HEK293 (cell line): ENCODE results near the gene ODF2.

Experiments used
- CTCF ChIA-PET: fragments of 350-600 bp; formaldehyde crosslinking; extraction: SDS; loops from one replicate; lab custom pipeline; 2021; ENCODE audit warnings: antibody characterized with exemption; lab: Yijun Ruan, JAX
- POLR2A ChIA-PET: fragments of 300-600 bp; formaldehyde crosslinking; extraction: SDS; loops from one replicate; lab custom pipeline; 2020; ENCODE audit warnings: antibody characterized with exemption, inconsistent platforms; lab: Yijun Ruan, JAX
- H3K27ac ChIP-seq: fragments of 200-500 bp; sonication (Bioruptor generic); 2 replicates; pipeline ENCODE4 v1.5.1; 2014; ENCODE audit warnings: low read depth, low read length, control low read depth, inconsistent platforms; ENCODE audit errors: extremely low read depth
- H3K36me3 ChIP-seq, 2 experiments: fragments of 200-500 bp in 1 of 2; sonication (Bioruptor generic) in 1 of 2; 1 replicate in 1 of 2; 2 replicates in 1 of 2; pipeline ENCODE4 v1.5.1; 2014 to 2017; ENCODE audit warnings: inconsistent platforms in 2 of 2, low read length in 2 of 2; ENCODE audit not compliant: control insufficient read depth in 2 of 2, insufficient read depth in 1 of 2
- H3K4me1 ChIP-seq: fragments of 200-500 bp; sonication (Bioruptor generic); 2 replicates; pipeline ENCODE4 v1.5.1; 2014; ENCODE audit warnings: mild to moderate bottlenecking, low read length, inconsistent platforms; ENCODE audit not compliant: control insufficient read depth, insufficient read depth
- H3K4me3 ChIP-seq: 2 replicates; pipeline ENCODE4 v1.5.1; 2011; ENCODE audit warnings: low read depth, mild to moderate bottlenecking, control low read depth, low read length, moderate library complexity
- H3K9me3 ChIP-seq: fragments of 200-500 bp; sonication (Bioruptor generic); 2 replicates; pipeline ENCODE4 v1.5.1; 2014; ENCODE audit warnings: low read depth, low read length, inconsistent platforms; ENCODE audit not compliant: control insufficient read depth, insufficient read depth
- EGR2 ChIP-seq: fragments of 450-650 bp; formaldehyde crosslinking; IDR thresholded peaks from 2 replicates; pipeline ENCODE4 v1.5.1; 2016; ENCODE audit warnings: low read depth, missing biosample characterization, missing genetic modification characterization
- ELK4 ChIP-seq: IDR thresholded peaks from 2 replicates; pipeline ENCODE4 v1.6.1; 2011; ENCODE audit warnings: mild to moderate bottlenecking, low read depth, low read length, borderline replicate concordance
- HIC1 ChIP-seq: fragments of 450-650 bp; formaldehyde crosslinking; IDR thresholded peaks from 2 replicates; pipeline ENCODE4 v1.5.1; 2016; ENCODE audit warnings: missing biosample characterization, missing genetic modification characterization
- KLF7 ChIP-seq: fragments of 450-650 bp; formaldehyde crosslinking; IDR thresholded peaks from 2 replicates; pipeline ENCODE4 v1.5.1; 2016; ENCODE audit warnings: missing biosample characterization, missing genetic modification characterization, borderline replicate concordance
- OVOL3 ChIP-seq: fragments of 450-650 bp; formaldehyde crosslinking; IDR thresholded peaks from 2 replicates; pipeline ENCODE4 v1.5.1; 2016; ENCODE audit warnings: missing biosample characterization, missing genetic modification characterization
- SCRT1 ChIP-seq: fragments of 450-650 bp; formaldehyde crosslinking; IDR thresholded peaks from 2 replicates; pipeline ENCODE4 v1.5.1; 2016; ENCODE audit warnings: missing biosample characterization, missing genetic modification characterization, borderline replicate concordance
- SP7 ChIP-seq: fragments of 450-650 bp; formaldehyde crosslinking; IDR thresholded peaks from 2 replicates; pipeline ENCODE4 v1.5.1; 2016; ENCODE audit warnings: missing biosample characterization, missing genetic modification characterization
- ZBTB17 ChIP-seq: fragments of 450-650 bp; formaldehyde crosslinking; IDR thresholded peaks from 2 replicates; pipeline ENCODE4 v1.5.1; 2016; ENCODE audit warnings: missing biosample characterization, missing genetic modification characterization
- ZIC2 ChIP-seq: fragments of 450-650 bp; formaldehyde crosslinking; IDR thresholded peaks from 2 replicates; pipeline ENCODE4 v1.5.1; 2016; ENCODE audit warnings: missing biosample characterization, missing genetic modification characterization
- ZNF140 ChIP-seq: fragments of 450-650 bp; formaldehyde crosslinking; IDR thresholded peaks from 2 replicates; pipeline ENCODE4 v1.5.1; 2016; ENCODE audit warnings: missing biosample characterization, missing genetic modification characterization
- ZNF211 ChIP-seq: fragments of 450-650 bp; formaldehyde crosslinking; IDR thresholded peaks from 2 replicates; pipeline ENCODE4 v1.5.1; 2016; ENCODE audit warnings: low read depth, missing biosample characterization, missing genetic modification characterization
- ZNF311 ChIP-seq: fragments of 450-650 bp; formaldehyde crosslinking; IDR thresholded peaks from 2 replicates; pipeline ENCODE4 v1.5.1; 2017; ENCODE audit warnings: missing biosample characterization, missing genetic modification characterization, borderline replicate concordance
- ZNF335 ChIP-seq: fragments of 450-650 bp; formaldehyde crosslinking; conservative IDR thresholded peaks from 2 replicates; pipeline ENCODE4 v1.5.1; 2016; ENCODE audit warnings: missing biosample characterization, missing genetic modification characterization
- ZNF391 ChIP-seq: fragments of 450-650 bp; formaldehyde crosslinking; IDR thresholded peaks from 2 replicates; pipeline ENCODE4 v1.5.1; 2016; ENCODE audit warnings: low read depth, missing biosample characterization, missing genetic modification characterization, borderline replicate concordance
- ZNF423 ChIP-seq: fragments of 450-650 bp; formaldehyde crosslinking; IDR thresholded peaks from 2 replicates; pipeline ENCODE4 v1.5.1; 2016; ENCODE audit warnings: missing biosample characterization, missing genetic modification characterization
- ZNF449 ChIP-seq: fragments of 450-650 bp; formaldehyde crosslinking; IDR thresholded peaks from 2 replicates; pipeline ENCODE4 v1.5.1; 2017; ENCODE audit warnings: missing biosample characterization, mild to moderate bottlenecking, missing genetic modification characterization, moderate library complexity
- ZNF488 ChIP-seq: fragments of 450-650 bp; formaldehyde crosslinking; IDR thresholded peaks from 2 replicates; pipeline ENCODE4 v1.5.1; 2016; ENCODE audit warnings: missing biosample characterization, missing genetic modification characterization
- ZNF664 ChIP-seq: fragments of 450-650 bp; formaldehyde crosslinking; IDR thresholded peaks from 2 replicates; pipeline ENCODE4 v1.5.1; 2016; ENCODE audit warnings: missing biosample characterization, missing genetic modification characterization

The ODF2 gene

GRCh38 chr9:128523199-128523925 is 67.6 kb downstream of the ODF2 start:
- no peak overlapping the region for H3K4me3 ChIP-seq
- CTCF ChIA-PET = no interaction called here
- H3K36me3 ChIP-seq = peaks cover 31 to 73% of the 10 kb centered on the region in 2 experiments

GRCh38 chr9:128526720-128527119 is 70.9 kb downstream of the ODF2 start:
- Histone ChIP-seq H3K9me3 (no peaks in the 10 kb centered on the region), H3K27ac (no peak overlapping the region), H3K36me3 (peaks cover 27 to 75% of the 10 kb centered on the region in 2 experiments), H3K4me1 (no peaks in the 10 kb centered on the region), H3K4me3 (no peak overlapping the region)
- POLR2A ChIA-PET = interaction anchor here (1.0 kb wide), 1 partner anchor 32 kb away, joined by 3 read pairs; no protein-coding TSS in a partner anchor
- CTCF ChIA-PET = interaction anchor here (0.6 kb wide), 1 partner anchor 24 kb away, joined by 4 read pairs; no protein-coding TSS in a partner anchor
- TF ChIP-seq ZNF335 (tag by site-specific recombination) (no peak), SP7 (tag by site-specific recombination) (0 out of 2 replicates have a peak, but pooled peaks have one; percentile 25)

More at GRCh38 chr9:128523199-128523925, 67.6 kb downstream of the ODF2 start:
- Histone ChIP-seq H3K9me3 (no peaks in the 10 kb centered on the region), H3K4me1 (no peaks in the 10 kb centered on the region), H3K27ac (no peak overlapping the region)
- POLR2A ChIA-PET = no interaction called here
- TF ChIP-seq ZIC2 (tag by site-specific recombination) = peak; percentile 48; the same call in 1 of the 2 replicates
- TF ChIP-seq EGR2 (tag by site-specific recombination) = no peak
- no peak for TF ChIP-seq SCRT1 (tag by site-specific recombination)

GRCh38 chr9:128528445-128529160 is 72.8 kb downstream of the ODF2 start:
- Histone ChIP-seq H3K27ac (no peak overlapping the region), H3K36me3 (peaks cover 27 to 71% of the 10 kb centered on the region in 2 experiments), H3K4me1 (no peaks in the 10 kb centered on the region), H3K9me3 (no peaks in the 10 kb centered on the region), H3K4me3 (no peak overlapping the region)
- CTCF ChIA-PET = no interaction called here
- TF ChIP-seq ZNF211 (tag by site-specific recombination) (no peak), ZNF391 (tag by site-specific recombination) (no peak), OVOL3 (no peak), ZNF449 (tag by site-specific recombination) (no peak), ZNF140 (tag by site-specific recombination) (no peak), ZNF423 (tag by site-specific recombination) (no peak), ZNF488 (tag by site-specific recombination) (no peak), ZNF664 (tag by site-specific recombination) (no peak), HIC1 (no peak), ELK4 (no peak), ZBTB17 (tag by site-specific recombination) (no peak), ZNF311 (tag by site-specific recombination) (no peak), KLF7 (tag by site-specific recombination) (no peak)
- POLR2A ChIA-PET = interaction anchor here (0.6 kb wide), 1 partner anchor 10 kb away, joined by 3 read pairs; no protein-coding TSS in a partner anchor
